ENCODE results near the gene TCF23.

TCF23 gene

DNA sequence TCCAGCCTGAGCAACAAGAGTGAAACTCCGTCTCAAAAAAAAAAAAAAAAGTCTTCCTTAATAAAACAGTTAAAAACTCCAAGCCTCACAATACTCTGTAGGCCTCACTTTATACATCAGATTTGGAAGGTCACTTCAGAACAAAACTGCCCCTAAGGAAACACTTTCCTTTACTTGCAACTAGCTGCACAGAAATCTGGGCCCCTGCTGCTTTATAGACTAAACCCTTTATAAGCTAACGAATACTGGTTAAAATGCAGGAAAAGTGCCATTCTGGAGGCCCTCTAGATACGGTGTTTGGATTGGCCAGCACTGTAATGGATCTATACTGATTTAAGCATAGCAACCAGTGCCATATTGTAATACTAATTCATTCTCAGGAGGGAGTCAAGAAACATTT, 23.7 kb upstream of the TCF23 start:
- TF ChIP-seq, protein P1, sequence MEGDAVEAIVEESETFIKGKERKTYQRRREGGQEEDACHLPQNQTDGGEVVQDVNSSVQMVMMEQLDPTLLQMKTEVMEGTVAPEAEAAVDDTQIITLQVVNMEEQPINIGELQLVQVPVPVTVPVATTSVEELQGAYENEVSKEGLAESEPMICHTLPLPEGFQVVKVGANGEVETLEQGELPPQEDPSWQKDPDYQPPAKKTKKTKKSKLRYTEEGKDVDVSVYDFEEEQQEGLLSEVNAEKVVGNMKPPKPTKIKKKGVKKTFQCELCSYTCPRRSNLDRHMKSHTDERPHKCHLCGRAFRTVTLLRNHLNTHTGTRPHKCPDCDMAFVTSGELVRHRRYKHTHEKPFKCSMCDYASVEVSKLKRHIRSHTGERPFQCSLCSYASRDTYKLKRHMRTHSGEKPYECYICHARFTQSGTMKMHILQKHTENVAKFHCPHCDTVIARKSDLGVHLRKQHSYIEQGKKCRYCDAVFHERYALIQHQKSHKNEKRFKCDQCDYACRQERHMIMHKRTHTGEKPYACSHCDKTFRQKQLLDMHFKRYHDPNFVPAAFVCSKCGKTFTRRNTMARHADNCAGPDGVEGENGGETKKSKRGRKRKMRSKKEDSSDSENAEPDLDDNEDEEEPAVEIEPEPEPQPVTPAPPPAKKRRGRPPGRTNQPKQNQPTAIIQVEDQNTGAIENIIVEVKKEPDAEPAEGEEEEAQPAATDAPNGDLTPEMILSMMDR (IDR thresholded peaks at IDR 0.05; ENCODE audit: low read depth, low read length), result no peak
- no peak for DNase-seq (ENCODE audit: extremely low read depth, low read depth)

DNA sequence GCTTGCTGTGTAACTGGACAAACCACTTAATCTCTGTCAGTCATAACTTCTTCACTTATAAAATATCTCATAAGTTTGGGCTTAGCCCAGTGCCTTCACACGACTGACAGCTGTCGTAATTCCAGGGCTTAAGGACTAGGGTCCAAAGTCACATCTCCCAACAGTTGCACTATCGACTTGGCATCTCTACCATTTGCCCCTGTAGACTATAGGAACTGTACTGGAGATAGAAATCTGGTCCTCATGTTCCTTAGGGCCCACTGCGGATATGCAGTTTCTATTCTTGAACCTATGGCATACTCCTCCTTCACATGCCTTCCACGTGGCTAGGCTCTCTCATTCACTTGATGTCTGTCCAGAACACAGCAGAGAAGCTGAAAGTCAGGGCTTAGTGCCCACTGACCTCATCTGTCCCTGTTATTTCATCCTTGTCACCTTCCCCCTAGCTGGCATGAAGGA, 22.5 kb upstream of the TCF23 start:
- TF ChIP-seq, protein P1 (IDR thresholded peaks at IDR 0.05; ENCODE audit: low read depth, low read length), result no peak
- no peak for DNase-seq (ENCODE audit: extremely low read depth, low read depth)

DNA sequence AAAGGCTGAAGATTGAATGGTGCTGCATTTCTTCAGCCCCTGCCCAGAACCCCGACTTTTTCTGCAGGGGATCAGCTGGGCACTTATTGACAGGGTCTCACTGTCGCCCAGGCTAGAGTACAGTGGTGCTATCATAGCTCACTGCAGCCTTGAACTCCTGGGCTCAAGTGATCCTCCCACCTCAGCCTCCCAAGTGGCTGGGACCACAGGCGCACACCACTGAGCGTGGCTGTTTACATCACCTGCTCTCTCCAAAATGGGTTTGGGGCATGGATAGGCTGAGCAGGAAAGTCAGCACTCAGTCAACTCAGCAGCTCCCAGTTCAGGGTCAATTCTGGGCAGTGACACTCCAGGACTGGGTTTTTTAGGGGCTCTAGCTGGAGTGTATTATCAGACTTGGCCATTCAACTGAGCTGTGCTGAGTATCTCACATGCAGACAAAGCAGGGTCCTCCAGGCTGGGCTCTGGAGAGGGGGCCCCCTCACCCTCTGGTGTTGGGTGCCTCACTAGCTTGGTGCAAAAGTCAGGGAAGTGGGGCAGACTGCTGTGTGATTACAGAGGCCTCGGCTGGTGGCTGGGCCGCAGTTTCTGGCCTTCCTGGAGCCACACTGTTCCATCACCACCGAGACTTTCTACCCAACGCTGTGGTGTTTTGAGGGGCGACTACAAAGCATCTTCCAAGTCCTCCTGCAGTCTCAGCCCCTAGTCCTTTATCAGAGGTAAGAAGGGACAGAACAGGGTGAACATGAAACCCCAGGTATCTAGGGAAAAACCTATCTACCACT, 20.7 kb upstream of the TCF23 start:
- no peak for DNase-seq (ENCODE audit: extremely low read depth, low read depth)
- TF ChIP-seq, protein P1 (IDR thresholded peaks at IDR 0.05; ENCODE audit: low read depth, low read length), result no peak

DNA sequence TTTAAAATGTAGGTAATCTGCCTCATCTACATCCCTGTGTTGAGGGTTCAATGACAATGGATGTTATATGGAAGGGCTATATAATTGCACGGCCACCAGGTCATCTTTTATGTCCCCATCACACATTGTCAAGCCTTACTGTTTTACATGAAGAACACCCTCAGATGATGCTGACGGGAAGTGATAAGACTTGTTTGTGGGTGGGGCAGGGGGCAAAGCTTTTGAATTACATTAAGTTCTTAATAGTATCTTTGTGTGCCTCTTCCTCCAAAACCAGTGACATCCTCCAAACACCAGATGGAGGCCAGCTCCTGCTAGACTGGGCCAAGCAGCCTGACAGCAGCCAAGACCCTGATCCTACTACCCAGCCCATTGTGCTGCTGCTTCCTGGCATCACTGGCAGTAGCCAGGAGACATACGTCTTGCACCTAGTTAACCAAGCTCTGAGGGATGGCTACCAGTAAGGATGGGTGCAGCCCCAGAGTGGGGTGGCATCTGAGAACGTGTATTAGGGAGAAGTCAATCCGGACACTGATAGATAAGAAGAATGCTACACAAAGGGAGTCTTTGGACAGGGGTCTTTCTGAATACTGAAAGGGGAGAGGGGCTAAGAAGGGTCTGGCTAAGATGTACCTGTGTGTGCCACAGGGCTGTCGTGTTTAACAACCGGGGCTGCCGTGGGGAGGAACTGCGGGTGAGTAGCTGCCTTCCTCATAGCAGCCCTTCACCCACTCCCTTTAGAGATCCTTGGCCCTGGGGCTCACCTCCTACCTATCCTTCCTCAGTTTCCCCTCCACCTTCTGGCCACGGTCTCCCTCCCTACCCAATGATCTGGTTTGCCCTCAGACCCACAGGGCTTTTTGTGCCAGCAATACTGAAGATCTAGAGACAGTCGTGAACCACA, 19.9 kb upstream of the TCF23 start:
- no peak for DNase-seq (ENCODE audit: extremely low read depth, low read depth)
- TF ChIP-seq, protein P1 (IDR thresholded peaks at IDR 0.05; ENCODE audit: low read depth, low read length), result no peak

DNA sequence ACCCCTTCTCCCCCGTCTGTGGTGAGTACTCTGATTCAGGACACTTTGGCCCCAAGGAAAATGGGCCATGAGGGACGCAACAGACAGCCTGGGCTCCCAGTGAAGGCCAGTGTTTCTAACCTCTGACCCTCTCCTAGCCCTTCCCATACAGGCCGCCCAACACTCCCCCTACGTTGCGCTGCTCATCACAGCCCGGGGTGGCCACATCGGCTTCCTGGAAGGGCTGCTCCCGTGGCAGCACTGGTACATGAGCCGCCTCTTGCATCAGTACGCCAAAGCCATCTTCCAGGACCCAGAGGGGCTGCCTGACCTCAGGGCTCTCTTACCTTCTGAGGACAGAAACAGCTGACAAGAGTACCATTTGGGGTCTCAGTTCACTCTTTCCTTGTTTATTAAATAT, 18.4 kb upstream of the TCF23 start:
- no peak for DNase-seq (ENCODE audit: extremely low read depth, low read depth)
- TF ChIP-seq, protein P1 (IDR thresholded peaks at IDR 0.05; ENCODE audit: low read depth, low read length), result no peak

DNA sequence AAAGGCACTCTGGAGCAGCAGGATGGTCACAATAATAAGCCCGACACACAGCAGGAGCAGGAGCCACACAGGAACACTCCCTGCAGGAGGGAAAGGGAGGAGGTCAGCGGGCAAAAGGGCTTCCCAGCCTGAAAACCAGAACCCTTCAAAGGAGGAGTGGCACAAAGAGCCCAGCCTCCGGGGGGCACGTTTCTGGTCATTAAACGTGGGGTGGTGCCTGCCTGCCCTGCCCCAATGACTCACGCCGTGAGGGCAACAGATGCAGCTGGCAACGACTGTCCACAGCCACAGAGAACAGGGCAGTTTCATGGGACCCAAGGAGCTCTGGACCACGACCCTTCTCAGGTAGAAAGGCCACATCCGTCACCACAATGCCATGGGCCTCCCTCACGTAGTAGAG, 17.4 kb upstream of the TCF23 start:
- TF ChIP-seq, protein P1 (IDR thresholded peaks at IDR 0.05; ENCODE audit: low read depth, low read length), result no peak
- no peak for DNase-seq (ENCODE audit: extremely low read depth, low read depth)
